Stimulated activated naive CD8-positive, alpha-beta T cell treated with anti-CD3 and anti-CD28 coated beads, Interleukin-15, amount 100 ng/mL, for 72 hours (primary cell): ENCODE results near the gene PYGL.
"Not testable (repeated sequence)": the region's sequence is repeated elsewhere in the genome, so short reads cannot be mapped to it uniquely, and the experiment has no call there.

Experiments
- ATAC-seq: fragments of 150-1000 bp; cut with Tn5 transposase; 2 replicates; pipeline ENCODE4 v1.10.0; 2021; ENCODE audit warnings: mild to moderate bottlenecking, moderate library complexity
- DNase-seq, 2 donors: peaks; one replicate each; pipeline ENCODE4 v3.0.0; 2021 to 2022
- H3K27ac Mint-ChIP-seq, 2 donors: one replicate each; pipeline ENCODE4 v1.8.0; 2022; ENCODE audit warnings: mild to moderate bottlenecking in 2 of 2, mixed read lengths in 2 of 2, moderate library complexity in 2 of 2
- H3K27me3 Mint-ChIP-seq: one replicate; pipeline ENCODE4 v1.8.0; 2022; ENCODE audit warnings: mixed read lengths
- H3K4me1 Mint-ChIP-seq: one replicate; pipeline ENCODE4 v1.8.0; 2022; ENCODE audit warnings: mild to moderate bottlenecking, mixed read lengths
- H3K4me3 Mint-ChIP-seq, 2 donors: one replicate each; pipeline ENCODE4 v1.8.0; 2022; ENCODE audit warnings: mild to moderate bottlenecking in 2 of 2, mixed read lengths in 2 of 2, moderate library complexity in 1 of 2
- H3K9me3 Mint-ChIP-seq, 2 donors: one replicate each; pipeline ENCODE4 v1.8.0; 2022; ENCODE audit warnings: mixed read lengths in 2 of 2

The PYGL gene

GRCh38 chr14:50964683-50965390 is 20.6 kb upstream of the PYGL start:
- no peaks in the 10 kb centered on the region for H3K9me3 Mint-ChIP-seq
- ATAC-seq (no peak), DNase-seq (no peak)
- no peak overlapping the region for H3K4me3 Mint-ChIP-seq
- no peak overlapping the region for H3K27ac Mint-ChIP-seq
- H3K27me3 Mint-ChIP-seq: no peaks in the 10 kb centered on the region
- no peaks in the 10 kb centered on the region for H3K4me1 Mint-ChIP-seq

GRCh38 chr14:50963919-50964318 is 19.6 kb upstream of the PYGL start:
- no peaks in the 10 kb centered on the region for H3K27me3 Mint-ChIP-seq

GRCh38 chr14:50961605-50962221 is 17.4 kb upstream of the PYGL start:
- ATAC-seq (no peak), DNase-seq (no peak)
- no peak overlapping the region for H3K27ac Mint-ChIP-seq
- no peak overlapping the region for H3K4me3 Mint-ChIP-seq
- no peaks in the 10 kb centered on the region for H3K4me1 Mint-ChIP-seq
- H3K9me3 Mint-ChIP-seq: no peaks in the 10 kb centered on the region
- no peaks in the 10 kb centered on the region for H3K27me3 Mint-ChIP-seq

More at GRCh38 chr14:50963919-50964318, 19.6 kb upstream of the PYGL start:
- Mint-ChIP-seq H3K4me3 (no peak overlapping the region), H3K27ac (no peak overlapping the region), H3K4me1 (no peaks in the 10 kb centered on the region), H3K9me3 (no peaks in the 10 kb centered on the region)
- DNase-seq: no peak
- no peak for ATAC-seq

- no peaks in the 10 kb centered on the region for H3K27me3 Mint-ChIP-seq
- peak overlapping the region in 1 of 2 donors; percentile 35 for H3K27ac Mint-ChIP-seq
- H3K4me3 Mint-ChIP-seq: no peak overlapping the region
- H3K4me1 Mint-ChIP-seq: peaks cover 16% of the 10 kb centered on the region
- ATAC-seq (no peak), DNase-seq (no peak)
- no peaks in the 10 kb centered on the region for H3K9me3 Mint-ChIP-seq
Observed at GRCh38 chr14:50957296-50957695, 13.0 kb upstream of the PYGL start.

- DNase-seq, ATAC-seq, H3K9me3 Mint-ChIP-seq, H3K4me3 Mint-ChIP-seq, H3K27me3 Mint-ChIP-seq, H3K27ac Mint-ChIP-seq: not testable (repeated sequence)
- peaks cover 16% of the 10 kb centered on the region for H3K4me1 Mint-ChIP-seq
Observed at GRCh38 chr14:50956421-50956820, 12.1 kb upstream of the PYGL start.

DNA sequence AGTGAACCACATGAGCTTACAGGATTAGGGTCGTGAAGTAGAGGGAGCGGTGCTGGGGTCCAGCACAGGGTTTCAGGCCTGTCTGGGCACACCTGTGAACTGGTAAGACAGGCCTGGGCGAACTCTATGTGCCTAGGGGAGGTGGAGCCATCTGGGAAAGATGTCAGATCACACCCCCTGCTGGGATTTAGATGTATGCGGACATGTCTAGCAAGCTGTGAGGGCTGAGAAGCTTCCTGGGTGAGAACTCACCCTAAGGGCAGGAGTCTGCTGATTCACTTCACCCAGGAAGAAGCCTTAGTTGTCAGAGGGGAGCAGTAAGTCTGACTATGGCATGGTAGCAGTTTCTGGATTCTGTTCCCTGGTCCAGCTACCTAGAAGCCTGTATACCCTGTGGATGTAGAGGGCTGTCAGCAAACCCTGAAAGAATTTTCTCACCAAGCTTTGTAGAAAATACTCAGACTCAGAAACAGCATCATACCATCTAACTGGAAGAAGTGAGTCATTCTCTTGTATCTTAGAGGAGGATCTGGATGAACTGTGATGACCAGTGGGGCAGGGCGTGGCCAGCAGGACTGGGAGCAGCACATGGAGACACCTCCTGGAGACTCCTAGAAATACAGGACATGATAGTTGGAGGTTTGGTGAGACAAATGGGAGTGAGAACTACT is 11.2 kb upstream of the PYGL start:
- Mint-ChIP-seq H3K9me3 (no peaks in the 10 kb centered on the region), H3K27me3 (no peaks in the 10 kb centered on the region), H3K4me1 (peaks cover 16% of the 10 kb centered on the region), H3K27ac (peak overlapping the region in 1 of 2 donors; percentile 72), H3K4me3 (no peak overlapping the region)
- DNase-seq (peak in 1 of 2 donors; percentile 49), ATAC-seq (peak; percentile 83)

GRCh38 chr14:50954811-50955372 is 10.6 kb upstream of the PYGL start:
- ATAC-seq: peak; percentile 60

DNA sequence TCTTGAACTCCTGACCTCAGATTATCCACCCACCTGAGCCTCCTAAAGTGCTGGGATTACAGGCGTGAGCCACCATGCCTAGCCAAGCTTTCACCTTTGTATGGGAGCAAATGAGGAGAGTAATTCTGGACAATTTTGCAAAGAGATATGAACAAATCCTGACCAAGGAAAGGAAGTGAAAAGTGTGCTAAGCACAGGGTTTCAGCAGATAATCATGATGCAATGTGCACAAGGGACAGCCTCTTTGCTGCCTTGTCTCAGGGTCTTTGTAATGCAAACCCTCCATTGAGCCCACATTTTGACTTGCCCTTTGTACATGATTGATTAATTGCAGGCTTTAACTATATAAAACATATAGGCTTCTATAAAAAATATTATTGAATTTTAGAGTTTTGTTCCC is 9.2 kb upstream of the PYGL start:
- H3K27ac Mint-ChIP-seq: no peak overlapping the region
- ATAC-seq (no peak), DNase-seq (no peak)
- H3K4me1 Mint-ChIP-seq: peaks cover 16% of the 10 kb centered on the region
- no peaks in the 10 kb centered on the region for H3K9me3 Mint-ChIP-seq
- H3K27me3 Mint-ChIP-seq: no peaks in the 10 kb centered on the region
- H3K4me3 Mint-ChIP-seq: no peak overlapping the region

More at GRCh38 chr14:50954811-50955372, 10.6 kb upstream of the PYGL start:
- no peak for DNase-seq
- Mint-ChIP-seq H3K4me1 (peaks cover 16% of the 10 kb centered on the region), H3K27ac (peak overlapping the region in 1 of 2 donors; percentile 72), H3K4me3 (no peak overlapping the region), H3K27me3 (no peaks in the 10 kb centered on the region), H3K9me3 (no peaks in the 10 kb centered on the region)

DNA sequence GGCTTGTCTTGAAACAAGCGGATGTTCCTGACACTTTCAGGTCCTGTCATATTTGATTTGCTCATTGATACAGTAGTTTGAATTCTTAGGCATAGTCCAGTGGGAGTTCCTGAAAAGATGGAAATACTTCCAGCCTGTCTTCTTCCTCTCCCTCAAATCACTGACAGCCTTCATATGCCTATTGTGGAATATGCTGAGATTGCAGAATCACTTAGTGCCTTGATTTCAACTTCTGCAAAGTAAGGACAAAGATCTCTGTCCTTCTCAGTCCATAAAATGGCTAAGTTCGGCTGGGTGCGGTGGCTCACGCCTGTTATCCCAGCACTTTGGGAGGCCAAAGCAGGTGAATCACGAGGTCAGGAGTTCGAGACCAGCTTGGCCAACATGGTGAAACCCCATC is 6.7 kb upstream of the PYGL start:
- DNase-seq (no peak), ATAC-seq (no peak)
- Mint-ChIP-seq H3K27me3 (no peaks in the 10 kb centered on the region), H3K27ac (no peak overlapping the region), H3K9me3 (no peaks in the 10 kb centered on the region), H3K4me1 (peaks cover 16% of the 10 kb centered on the region), H3K4me3 (no peak overlapping the region)

- no peak for DNase-seq
- H3K27me3 Mint-ChIP-seq: peaks cover 19% of the 10 kb centered on the region
- no peak for ATAC-seq
- H3K4me3 Mint-ChIP-seq: no peak overlapping the region
- no peaks in the 10 kb centered on the region for H3K9me3 Mint-ChIP-seq
- H3K27ac Mint-ChIP-seq: no peak overlapping the region
- peaks cover 17% of the 10 kb centered on the region for H3K4me1 Mint-ChIP-seq
Observed at GRCh38 chr14:50948205-50948604, 3.9 kb upstream of the PYGL start.

- Mint-ChIP-seq H3K4me1 (peaks cover 20% of the 10 kb centered on the region), H3K9me3 (no peaks in the 10 kb centered on the region), H3K27me3 (peaks cover 25% of the 10 kb centered on the region), H3K27ac (no peak overlapping the region), H3K4me3 (no peak overlapping the region)
- no peak for ATAC-seq
- no peak for DNase-seq
Observed at GRCh38 chr14:50947446-50947845, 3.2 kb upstream of the PYGL start.

GRCh38 chr14:50946234-50946935 is 2.1 kb upstream of the PYGL start:
- Mint-ChIP-seq H3K4me3 (no peak overlapping the region), H3K27ac (no peak overlapping the region), H3K9me3 (no peaks in the 10 kb centered on the region), H3K27me3 (peaks cover 33% of the 10 kb centered on the region), H3K4me1 (peaks cover 20% of the 10 kb centered on the region)
- ATAC-seq (no peak), DNase-seq (no peak)

DNA sequence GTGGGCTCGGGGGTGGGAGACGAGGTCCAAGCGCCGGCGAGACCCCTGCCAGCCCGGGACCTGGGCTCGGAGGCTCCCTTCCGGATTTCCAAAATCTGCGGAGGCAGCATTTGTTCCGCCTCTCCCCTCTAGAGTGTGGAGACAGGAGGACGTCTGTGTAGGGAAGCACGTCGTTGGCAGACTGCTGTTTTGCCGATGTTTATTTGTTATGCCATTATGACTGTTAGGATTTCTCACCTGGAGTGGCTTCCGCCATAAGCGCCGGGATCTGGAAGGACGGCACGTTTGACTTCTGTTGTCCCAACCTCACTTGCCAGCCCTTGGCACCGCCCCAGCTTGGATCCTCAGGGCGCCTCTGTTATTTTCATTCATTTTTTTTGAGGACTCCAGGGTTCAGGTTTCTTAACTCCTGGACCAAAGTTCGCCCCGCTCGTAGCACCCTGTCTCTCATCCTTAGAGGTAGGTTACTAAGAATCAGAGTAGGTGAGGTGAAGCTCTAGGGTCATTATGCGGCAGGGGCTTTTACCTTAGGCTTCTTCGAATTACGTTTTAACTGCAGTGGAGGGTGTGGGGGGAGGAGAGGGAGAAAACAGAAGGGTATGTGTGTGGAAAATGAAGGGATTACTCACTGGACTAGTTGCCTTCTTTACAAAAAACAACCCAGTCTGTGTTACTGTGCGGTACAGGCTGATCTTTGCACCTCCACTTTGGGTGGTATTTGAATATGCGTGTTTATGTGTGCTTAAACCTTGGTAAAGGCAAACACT is 547 bp upstream of the PYGL start:
- ATAC-seq: peak; percentile 71
- Mint-ChIP-seq H3K27ac (peak overlapping the region in 1 of 2 donors; percentile 88), H3K4me1 (peaks cover 20% of the 10 kb centered on the region), H3K27me3 (peaks cover 46% of the 10 kb centered on the region), H3K4me3 (peak overlapping the region; percentile 87 to 89), H3K9me3 (no peaks in the 10 kb centered on the region)
- peak; percentile 7 to 15 for DNase-seq

DNA sequence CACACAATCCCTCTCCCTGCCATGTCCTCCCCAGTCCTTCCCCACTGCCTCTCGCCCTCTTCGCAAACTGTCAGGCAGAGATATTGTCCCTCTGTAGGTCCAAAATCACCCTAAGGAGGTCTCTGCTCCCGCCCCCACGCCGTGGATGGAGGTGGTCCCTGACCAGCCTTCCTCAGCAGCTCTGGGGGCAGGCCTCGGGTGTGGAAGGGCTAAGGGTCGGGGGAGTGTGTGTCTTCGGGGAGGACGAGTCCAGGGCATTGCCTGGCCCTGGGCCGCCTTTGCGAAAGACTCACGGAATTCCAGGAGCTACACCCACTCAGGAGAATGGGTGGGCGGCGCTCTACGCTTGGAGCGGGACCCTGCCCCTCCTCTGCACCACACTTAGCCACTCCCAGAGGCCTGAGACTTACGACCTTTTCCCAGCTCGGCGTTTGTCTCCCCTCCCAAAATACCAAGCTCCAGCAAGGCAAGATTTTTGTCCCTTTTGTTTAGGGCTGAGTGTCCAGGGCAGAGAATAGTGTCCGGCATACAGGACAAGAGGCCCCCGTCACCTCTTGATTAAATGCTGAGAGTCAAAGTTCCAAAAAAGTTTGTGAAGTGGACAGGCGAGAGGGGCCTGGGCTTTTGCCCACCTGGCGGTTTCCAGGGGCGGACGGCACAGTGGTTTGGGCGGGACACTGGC is 881 bp downstream of the PYGL start:
- Mint-ChIP-seq H3K4me1 (peaks cover 20% of the 10 kb centered on the region), H3K9me3 (no peaks in the 10 kb centered on the region), H3K4me3 (peak overlapping the region; percentile 63 to 84), H3K27me3 (peaks cover 46% of the 10 kb centered on the region), H3K27ac (peak overlapping the region in 1 of 2 donors; percentile 43)
- no peak for DNase-seq
- ATAC-seq: no peak
